Psoas muscle (tissue), 8 donors: ENCODE data around the gene ALK. TPM values are rescaled to one million over a fixed set of nuclear protein-coding genes. Genes with fewer than 3 reads are reported as not detected.

Experiments
- ATAC-seq, 4 donors: fragments of 200-7000 bp; cut with Tn5 transposase; one replicate each; pipeline ENCODE4 v1.9.1; 2020; ENCODE audit warnings: moderate library complexity in 3 of 4, mild to moderate bottlenecking in 2 of 4
- DNase-seq, 2 donors: peaks; one replicate each; pipeline ENCODE4 v3.0.0-alpha.2; 2020
- H3K27ac ChIP-seq: fragments of 200-600 bp; one replicate; pipeline ENCODE4 v1.8.0; 2022
- H3K27me3 ChIP-seq, 3 donors: fragments of 200-600 bp in 1 of 3; one replicate each; pipeline versions ENCODE4 v1.6.1 to v1.8.0; 2013 to 2022; ENCODE audit warnings: low read length in 2 of 3, mild to moderate bottlenecking in 2 of 3, moderate library complexity in 1 of 3; ENCODE audit not compliant: insufficient read depth in 3 of 3
- H3K36me3 ChIP-seq, 2 donors: fragments of 200-600 bp in 1 of 2; one replicate each; pipeline versions ENCODE4 v1.6.1 to v1.8.0; 2013 to 2022; ENCODE audit warnings: low read depth in 1 of 2, mild to moderate bottlenecking in 1 of 2, moderate library complexity in 1 of 2; ENCODE audit not compliant: insufficient read depth in 1 of 2
- H3K4me1 ChIP-seq: fragments of 200-600 bp; one replicate; pipeline ENCODE4 v1.8.0; 2022
- H3K4me3 ChIP-seq: fragments of 200-600 bp; one replicate; pipeline ENCODE4 v1.8.0; 2022; ENCODE audit warnings: mild to moderate bottlenecking
- H3K9me3 ChIP-seq: fragments of 200-600 bp; one replicate; pipeline ENCODE4 v1.8.0; 2022
- CTCF ChIP-seq: fragments of 200-600 bp; IDR thresholded peaks from one replicate; pipeline ENCODE4 v1.8.0; 2022; ENCODE audit warnings: antibody characterized with exemption
- WGBS, 3 donors: extraction: QIAGEN DNeasy Blood & Tissue Kit; methylation state at CpG; one replicate each; pipeline versions ENCODE4 v1.1.6 to v1.1.7; 2013; 5-methylcytosine and 5-hydroxymethylcytosine counted together
- intact Hi-C, 2 donors: fragments of 100-400 bp; cut with DNase I; formaldehyde crosslinking; loops; one replicate each; pipeline versions ENCODE4 v1.11.0 to v1.14.2; 2022
- polyA plus RNA-seq, 3 donors: library from polyadenylated mRNA; stranded (reverse); fragments of 200-250 nt; gene quantifications; one replicate each; pipeline ENCODE4 v1.2.3, GENCODE V29; 2013
- total RNA-seq, 4 donors: library from RNA; stranded (reverse); fragmentation: NEBNext Ultra II Directional in 2 of 4; extraction: Animal tissue kit (Norgen Biotek cat#: 25700) in 2 of 4; gene quantifications; one replicate each; pipeline versions ENCODE4 v1.2.1 to v1.2.4, GENCODE V29; 2021 to 2023
- donor health status: healthy with polysubstance abuse.
- donor health status: DM: no; HTN: no; CAD: no; lungs with moderate emphysema.
- donor health status: Bipolar disorder and iron deficiency.
- donor health status: healthy.
- donor health status: DM: yes; HTN: yes; CAD: no.
- donor health status: DM: no; HTN: no; CAD: no.
- donor health status: DM: no; HTN: no; CAD: no.
- donor health status: DM: yes; HTN: yes; CAD: no.

ALK gene
- total and polyA plus RNA-seq, 7 donors, result 0.03 to 0.32 (median 0.08) TPM; not detected in 2

- no peak overlapping the region for H3K4me3 ChIP-seq
- 51 to 68% (median 53%) methylated on average over 3 of the region's 3 CpGs for WGBS, 3 donors
- TF ChIP-seq CTCF, result no peak
- H3K27me3 ChIP-seq, result no peaks in the 10 kb centered on the region
- no peaks in the 10 kb centered on the region for H3K4me1 ChIP-seq
- DNase-seq (no peak), ATAC-seq (peak; percentile 49 to 79 (median 67))
- no peak overlapping the region for H3K27ac ChIP-seq
- no peaks in the 10 kb centered on the region for H3K9me3 ChIP-seq
- H3K36me3 ChIP-seq, result no peaks in the 10 kb centered on the region
- intact Hi-C loops, result no loop called here
Measured at GRCh38 chr2:29747786-29748470, 173.5 kb downstream of the ALK start.

DNA sequence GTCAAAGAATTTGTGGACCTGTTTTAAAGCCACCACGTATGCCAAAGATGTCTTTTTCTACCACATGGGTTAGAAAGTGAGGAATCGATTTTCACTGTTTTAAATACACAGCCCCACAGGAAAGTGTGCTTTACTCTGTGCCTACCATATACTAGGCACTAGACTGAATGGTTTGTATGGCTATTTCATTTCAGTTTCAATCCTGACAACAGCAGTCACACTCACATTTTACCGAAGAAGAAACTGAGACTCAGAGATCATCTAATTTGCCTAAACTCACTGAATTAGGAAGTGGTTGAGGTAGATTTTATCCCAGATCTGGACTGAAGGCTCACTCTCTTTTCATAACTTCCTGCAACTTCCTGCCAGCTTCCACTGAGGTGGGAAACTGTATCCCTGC, 176.4 kb downstream of the ALK start:
- H3K27me3 ChIP-seq, result no peaks in the 10 kb centered on the region
- no peaks in the 10 kb centered on the region for H3K9me3 ChIP-seq
- no peak for TF ChIP-seq CTCF
- ATAC-seq (no peak), DNase-seq (no peak)
- no peaks in the 10 kb centered on the region for H3K36me3 ChIP-seq
- no peak overlapping the region for H3K27ac ChIP-seq
- intact Hi-C loops, result no loop called here
- H3K4me1 ChIP-seq, result no peaks in the 10 kb centered on the region
- 57 to 80% (median 75%) methylated on average over 3 of the region's 3 CpGs for WGBS, 3 donors
- no peak overlapping the region for H3K4me3 ChIP-seq

DNA sequence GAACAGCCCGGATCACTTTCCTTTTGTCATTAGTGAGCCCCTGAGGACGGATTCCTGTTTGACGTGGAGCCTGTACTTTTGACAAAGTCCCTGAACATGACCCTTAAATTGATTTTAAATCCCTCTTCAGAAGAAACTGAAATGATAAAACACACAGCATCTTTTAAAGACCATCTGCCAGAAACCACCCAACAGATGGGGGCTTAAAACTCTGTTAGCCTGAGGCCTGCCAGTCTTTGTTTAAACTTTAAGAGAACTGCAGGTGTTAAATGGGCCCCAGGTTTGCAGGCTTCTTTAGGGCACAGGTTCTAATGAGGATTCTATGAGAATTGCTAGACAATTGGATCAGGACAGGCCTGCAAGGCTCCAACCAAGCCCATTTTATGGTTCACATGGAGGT, 177.9 kb downstream of the ALK start:
- intact Hi-C loops, result no loop called here
- H3K36me3 ChIP-seq, result no peaks in the 10 kb centered on the region
- no peaks in the 10 kb centered on the region for H3K27me3 ChIP-seq
- no peak overlapping the region for H3K27ac ChIP-seq
- no peaks in the 10 kb centered on the region for H3K9me3 ChIP-seq
- ATAC-seq, result no peak
- WGBS, 3 donors, result 81 to 94% (median 93%) methylated on average over 3 of the region's 3 CpGs
- no peak overlapping the region for H3K4me3 ChIP-seq
- DNase-seq, result no peak
- no peaks in the 10 kb centered on the region for H3K4me1 ChIP-seq
- TF ChIP-seq CTCF, result no peak

DNA sequence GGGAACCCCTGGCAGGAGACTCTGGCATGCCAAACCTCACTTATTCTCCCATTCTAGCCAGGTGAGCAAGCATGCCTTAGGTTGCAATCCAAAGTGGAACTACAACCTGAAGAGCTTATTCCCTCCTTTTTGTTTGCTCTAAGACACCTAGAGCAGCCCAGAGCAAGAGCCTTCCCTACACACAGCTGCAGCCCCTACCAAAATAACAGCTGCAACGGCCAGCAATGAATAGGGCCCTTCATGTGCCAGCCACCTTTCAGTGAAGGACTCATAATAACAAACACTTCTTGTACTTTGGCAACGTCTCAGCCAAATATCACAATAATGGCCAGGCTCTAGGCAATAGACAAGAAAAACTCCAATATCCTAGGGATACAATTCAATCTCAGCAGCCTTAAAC, 178.7 kb downstream of the ALK start:
- Histone ChIP-seq H3K9me3 (no peaks in the 10 kb centered on the region), H3K4me3 (no peak overlapping the region), H3K4me1 (no peaks in the 10 kb centered on the region), H3K27me3 (no peaks in the 10 kb centered on the region), H3K27ac (no peak overlapping the region), H3K36me3 (no peaks in the 10 kb centered on the region)
- 20 to 35% (median 33%) methylated on average over 2 of the region's 2 CpGs for WGBS, 3 donors
- TF ChIP-seq CTCF, result no peak
- ATAC-seq, result no peak
- intact Hi-C loops, result no loop called here
- no peak for DNase-seq

DNA sequence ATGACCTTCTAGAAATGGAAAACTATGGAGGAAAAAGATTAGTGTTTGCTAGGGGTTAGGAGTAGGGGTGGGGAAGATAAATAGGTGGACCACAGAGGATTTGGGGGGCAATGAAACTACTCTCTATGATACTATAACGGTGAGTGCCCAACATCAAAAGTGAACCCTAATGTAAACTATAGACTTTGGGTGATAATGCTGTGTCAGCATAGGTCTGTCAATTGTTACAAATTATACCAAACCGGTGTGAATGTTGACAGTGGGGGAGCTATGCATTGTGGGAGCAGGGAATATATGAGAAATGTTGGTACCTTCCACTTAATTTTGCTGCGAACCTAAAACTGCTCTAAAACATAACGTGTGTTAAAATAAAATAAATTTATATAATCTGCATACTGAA, 180.3 kb downstream of the ALK start:
- Histone ChIP-seq H3K27me3 (no peaks in the 10 kb centered on the region), H3K36me3 (no peaks in the 10 kb centered on the region), H3K27ac (no peak overlapping the region), H3K4me1 (no peaks in the 10 kb centered on the region), H3K9me3 (no peaks in the 10 kb centered on the region), H3K4me3 (no peak overlapping the region)
- intact Hi-C loops, result no loop called here
- no peak for DNase-seq
- no peak for ATAC-seq
- no peak for TF ChIP-seq CTCF
- 92 to 94% (median 93%) methylated on average over 4 of the region's 4 CpGs for WGBS, 3 donors
